Astrocyte of the cerebellum (primary cell): ENCODE results near the gene SENP1.
A peak's percentile ranks its signal among the peaks of the same experiment; 100 is the strongest.

Source experiments
- DNase-seq: peaks from one replicate; pipeline ENCODE4 v3.0.0-alpha.2; 2011; ENCODE audit warnings: low read depth
- H3K4me3 ChIP-seq: 2 replicates; pipeline ENCODE4 v1.5.1; 2011; ENCODE audit warnings: mild to moderate bottlenecking, low read depth, low read length, moderate library complexity
- CTCF ChIP-seq: IDR thresholded peaks from 2 replicates; pipeline ENCODE4 v1.5.1; 2012; ENCODE audit warnings: low read length, low read depth, moderate library complexity, mild to moderate bottlenecking; ENCODE audit errors: missing control alignments
- in situ Hi-C: cut with HindIII; loops from 2 replicates; pipeline ENCODE4 v1.10.0; 2017; ENCODE audit warnings: low sequenced_read_pairs

SENP1 gene

GRCh38 chr12:48041591-48042423 is 64.1 kb downstream of the SENP1 start:
- DNase-seq, result no peak
- no peak for TF ChIP-seq CTCF
- no peak overlapping the region for H3K4me3 ChIP-seq
- in situ Hi-C loops, result no loop called here

- no peak overlapping the region for H3K4me3 ChIP-seq
- no peak for DNase-seq
- in situ Hi-C loops, result no loop called here
- no peak for TF ChIP-seq CTCF
These were observed 65.5 kb downstream of the SENP1 start for GRCh38 chr12:48040354-48040753.

- TF ChIP-seq CTCF, result no peak
- in situ Hi-C loops, result no loop called here
- H3K4me3 ChIP-seq, result no peak overlapping the region
- DNase-seq, result no peak
These were observed 66.7 kb downstream of the SENP1 start for GRCh38 chr12:48039151-48039550.

GRCh38 chr12:48038085-48038484 is 67.8 kb downstream of the SENP1 start:
- TF ChIP-seq CTCF, result no peak
- in situ Hi-C loops, result no loop called here
- H3K4me3 ChIP-seq, result no peak overlapping the region
- DNase-seq, result no peak

- TF ChIP-seq CTCF, result no peak
- no peak overlapping the region for H3K4me3 ChIP-seq
- in situ Hi-C loops, result no loop called here
- DNase-seq, result peak; percentile 4
These were observed 68.5 kb downstream of the SENP1 start for GRCh38 chr12:48037267-48037915.

GRCh38 chr12:48036818-48037217 is 69.1 kb downstream of the SENP1 start:
- no peak for DNase-seq
- H3K4me3 ChIP-seq, result no peak overlapping the region
- in situ Hi-C loops, result no loop called here
- no peak for TF ChIP-seq CTCF
